ENCODE data around the gene KLF17. TPM values are rescaled to one million over a fixed set of nuclear protein-coding genes. Genes with fewer than 3 reads are reported as not detected.

KLF17 gene
- total and polyA plus RNA-seq, 2 of the 8 experiments (the other 6 are each of a cell fraction or from before 2014, with no cell fraction given) = not detected

DNA sequence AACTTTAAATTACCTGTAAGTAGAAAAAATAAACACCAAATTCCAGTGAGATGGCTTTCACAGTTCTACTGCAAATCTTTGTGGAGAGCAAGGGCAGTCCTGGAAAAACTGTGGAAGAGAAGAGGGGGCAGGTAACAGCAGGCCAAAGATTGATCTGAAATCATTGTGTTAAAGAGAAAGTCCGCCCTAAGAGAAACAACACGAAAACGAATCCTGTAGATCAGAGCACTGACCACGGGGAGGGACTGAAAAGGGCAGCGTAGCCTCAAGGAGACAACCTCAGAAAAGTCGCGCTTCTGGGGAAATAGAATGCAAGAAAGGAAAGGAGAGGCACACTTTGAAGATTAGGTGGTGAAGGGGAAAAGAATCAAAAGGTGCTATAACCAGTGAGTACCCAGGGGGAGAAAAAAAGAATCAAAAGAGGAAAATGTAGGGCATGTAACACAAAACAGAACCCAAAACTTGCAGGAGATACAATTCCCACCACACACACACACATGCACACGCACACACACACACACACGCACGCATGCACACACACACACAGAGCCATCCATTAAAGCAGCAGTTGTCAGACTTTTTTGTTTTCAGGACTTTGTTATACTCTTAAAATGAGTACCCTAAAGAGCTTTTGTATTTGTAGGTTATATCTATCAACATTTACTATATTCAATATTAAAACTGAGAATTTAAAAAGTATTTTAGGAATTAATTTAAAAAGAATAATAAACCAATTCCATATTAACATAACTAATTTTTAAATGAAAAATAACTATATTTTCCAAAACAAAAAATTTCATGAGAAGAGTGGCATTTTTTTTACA is 28.0 kb upstream of the KLF17 start:
- Histone ChIP-seq H4K5ac (ENCODE audit: insufficient read length, low read depth, low read length) (no peak overlapping the region), H2BK120ac (replicated peaks; ENCODE audit: low read depth, low read length) (no peak overlapping the region), H3K4ac (replicated peaks; ENCODE audit: insufficient read length, low read depth, low read length) (no peak overlapping the region), H3K23ac (ENCODE audit: insufficient read length) (no peak overlapping the region), H2BK12ac (ENCODE audit: low read depth, low read length) (no peak overlapping the region), H2BK20ac (ENCODE audit: low read length) (peak overlapping the region; percentile 48; the same call in 1 of the 2 replicates), H3K56ac (replicated peaks; ENCODE audit: insufficient read length, low read depth, low read length) (no peak overlapping the region), H3K9ac (replicated peaks in 1 of 4; ENCODE audit: extremely low read depth in 1 of 4, low read depth in 3 of 4, low read length in 3 of 4) (no peak overlapping the region), H4K91ac (replicated peaks; ENCODE audit: insufficient read length, low read length) (no peak overlapping the region), H3K4me2 (ENCODE audit: insufficient read depth in 1 of 2, low read depth in 2 of 2, low read length in 2 of 2) (no peak overlapping the region), H4K20me1 (replicated peaks in 1 of 2; ENCODE audit: control insufficient read depth in 1 of 2, insufficient read depth in 2 of 2, low read length in 2 of 2) (no peaks in the 10 kb centered on the region), H3K79me1 (ENCODE audit: low read depth, low read length) (no peaks in the 10 kb centered on the region), H2BK5ac (ENCODE audit: low read depth, low read length) (no peak overlapping the region), H3K14ac (ENCODE audit: insufficient read length) (no peak overlapping the region), H3K27me3 (replicated peaks in 1 of 4; ENCODE audit: control insufficient read depth in 3 of 4, extremely low read depth in 1 of 4, insufficient read depth in 3 of 4, low read length in 3 of 4) (peaks cover 0 to 2% (median 0%) of the 10 kb centered on the region in 4 experiments; a peak in 1 of 7 replicates), H3K4me3 (ENCODE audit: extremely low read depth in 1 of 4, insufficient read depth in 2 of 4, low read depth in 3 of 4, low read length in 4 of 4) (no peak overlapping the region), H3K18ac (ENCODE audit: extremely low read depth, low read length) (no peak overlapping the region), H2BK15ac (ENCODE audit: low read length) (no peak overlapping the region), H3K9me3 (ENCODE audit: insufficient read depth in 2 of 2, low read depth in 1 of 2, low read length in 1 of 2) (no peaks in the 10 kb centered on the region), H3K23me2 (ENCODE audit: low read depth, low read length) (no peaks in the 10 kb centered on the region; the same call in 1 of the 2 replicates), H2AFZ (ENCODE audit: low read length) (0 out of 2 replicates have a peak overlapping the region, but pooled peaks have one; percentile 65), H3K79me2 (ENCODE audit: control insufficient read depth in 1 of 2, insufficient read depth in 2 of 2, low read length in 2 of 2) (no peaks in the 10 kb centered on the region), H3K4me1 (replicated peaks in 1 of 4; ENCODE audit: control insufficient read depth in 3 of 4, insufficient read depth in 4 of 4, low read length in 3 of 4) (peaks cover 8 to 19% (median 13%) of the 10 kb centered on the region in 4 experiments), H2AK5ac (ENCODE audit: low read depth, low read length) (no peak overlapping the region), H3K27ac (ENCODE audit: low read depth, low read length) (no peak overlapping the region), H4K8ac (ENCODE audit: extremely low read depth, insufficient read depth, low read length) (peak overlapping the region; percentile 80; the same call in 1 of the 2 replicates), H3K36me3 (ENCODE audit: control insufficient read depth in 2 of 4, insufficient read depth in 4 of 4, low read length in 3 of 4) (no peaks in the 10 kb centered on the region)
- WGBS, 2 experiments (ENCODE audit: extremely low coverage in 1 of 2, insufficient coverage in 1 of 2, insufficient read length in 1 of 2, insufficient replicate concordance in 2 of 2, low coverage in 1 of 2, low lambda C conversion rate in 2 of 2, missing lambda C conversion rate in 1 of 2) = 81% methylated on average over 10 of the region's 10 CpGs; no CpG with 5 or more reads in 1 of the 2 experiments
- ChIA-PET CTCF (ENCODE audit: partially characterized antibody) (interaction anchor here (0.7 to 4.8 kb wide), 11 partner anchors 9 to 505 kb away, joined by 3 to 41 read pairs (median 5); partner anchors contain the start of gene DMAP1), POLR2A (ENCODE audit: partially characterized antibody) (no interaction called here)
- FAIRE-seq = no peak
- DNase-seq (ENCODE audit: low read depth in 1 of 2, low spot score in 2 of 2) = no peak
- TF ChIP-seq SRF (IDR thresholded peaks at IDR 0.05; ENCODE audit: low read depth, low read length) (no peak), RNF2 (IDR thresholded peaks at IDR 0.05; ENCODE audit: borderline replicate concordance, low read depth, low read length, missing control alignments, poor library complexity, severe bottlenecking) (no peak), TAF1 (IDR thresholded peaks at IDR 0.05; ENCODE audit: low read depth, low read length) (no peak), CBX5 (IDR thresholded peaks at IDR 0.05; ENCODE audit: low read depth, low read length) (no peak), SP4 (IDR thresholded peaks at IDR 0.05; ENCODE audit: low read length) (no peak), JUND (IDR thresholded peaks at IDR 0.05; ENCODE audit: low read length) (no peak), POLR2A (IDR thresholded peaks at IDR 0.05; ENCODE audit: control extremely low read depth in 1 of 2, low read depth in 2 of 2, low read length in 2 of 2) (no peak), JUN (IDR thresholded peaks at IDR 0.05; ENCODE audit: low read depth, low read length) (no peak), KDM4A (IDR thresholded peaks at IDR 0.05; ENCODE audit: low read depth, low read length, severe bottlenecking) (no peak), NRF1 (IDR thresholded peaks at IDR 0.05; ENCODE audit: low read depth, low read length) (no peak), ZNF274 (IDR thresholded peaks at IDR 0.05; ENCODE audit: borderline replicate concordance, extremely low read depth, low read length) (no peak), HDAC2 (IDR thresholded peaks at IDR 0.05; ENCODE audit: borderline replicate concordance in 1 of 2, low read depth in 2 of 2, low read length in 2 of 2) (no peak)

Data from H1 (cell line).